Measurements from ENCODE around the gene SH3RF3.

The SH3RF3 gene

DNA sequence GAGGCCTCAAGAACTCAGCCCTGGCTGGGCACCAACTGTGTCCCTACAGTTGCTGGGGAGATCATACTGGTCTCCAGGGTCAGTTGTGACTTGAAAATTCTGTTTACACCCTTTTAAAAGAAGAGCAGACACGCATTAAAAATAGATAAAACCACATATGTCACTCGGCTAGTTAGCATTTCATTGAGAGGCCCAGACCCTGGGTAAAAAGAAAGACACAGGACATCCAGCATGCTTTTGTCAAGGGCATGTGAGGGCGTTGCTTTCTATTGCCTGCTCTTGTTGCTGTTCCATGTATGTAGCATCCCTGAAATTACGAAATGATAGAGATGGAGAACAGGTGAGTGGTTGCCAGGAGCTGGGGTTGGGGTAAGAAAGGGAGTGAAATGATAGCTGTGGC is 390.5 kb downstream of the SH3RF3 start:
- WGBS (ENCODE audit: extremely low coverage, insufficient coverage, insufficient read length): no CpG with 5 or more reads among the region's 4 CpGs
- Histone ChIP-seq H3K4ac (ENCODE audit: low read depth, low read length) (no peak overlapping the region), H3K27me3 (ENCODE audit: insufficient read depth, low read length) (no peaks in the 10 kb centered on the region), H3K18ac (ENCODE audit: low read length) (no peak overlapping the region), H2AK5ac (ENCODE audit: low read length) (no peak overlapping the region), H4K91ac (ENCODE audit: low read depth, low read length) (no peak overlapping the region), H4K12ac (ENCODE audit: low read depth, low read length) (no peak overlapping the region), H3K23ac (ENCODE audit: low read length) (no peak overlapping the region), H2AFZ (ENCODE audit: insufficient read depth, low read length, poor library complexity) (no peak overlapping the region), H3K9ac (ENCODE audit: low read length) (no peak overlapping the region), H3K4me3 (ENCODE audit: low read depth, low read length) (no peak overlapping the region), H2BK12ac (ENCODE audit: low read length) (no peak overlapping the region), H2BK120ac (ENCODE audit: insufficient read depth, low read length, poor library complexity) (no peak overlapping the region), H3K36me3 (ENCODE audit: control insufficient read depth in 1 of 2, insufficient read depth in 2 of 2, low read length in 2 of 2) (no peaks in the 10 kb centered on the region), H3K9me3 (ENCODE audit: insufficient read depth, low read depth, low read length) (no peaks in the 10 kb centered on the region), H3K4me1 (ENCODE audit: control insufficient read depth in 1 of 2, insufficient read depth in 2 of 2, low read length in 2 of 2) (peaks cover 0 to 1% of the 10 kb centered on the region in 2 experiments), H3K4me2 (ENCODE audit: low read length) (no peak overlapping the region), H4K8ac (ENCODE audit: low read depth, low read length) (no peak overlapping the region), H3K14ac (ENCODE audit: low read length) (no peak overlapping the region), H3K79me2 (ENCODE audit: control insufficient read depth, insufficient read depth, low read length, poor library complexity) (no peaks in the 10 kb centered on the region), H3K27ac (ENCODE audit: low read depth, low read length) (no peak overlapping the region), H3K79me1 (ENCODE audit: low read length) (peaks cover 1% of the 10 kb centered on the region), H2BK5ac (ENCODE audit: low read depth, low read length, poor library complexity) (no peak overlapping the region)
- no peak for DNase-seq

DNA sequence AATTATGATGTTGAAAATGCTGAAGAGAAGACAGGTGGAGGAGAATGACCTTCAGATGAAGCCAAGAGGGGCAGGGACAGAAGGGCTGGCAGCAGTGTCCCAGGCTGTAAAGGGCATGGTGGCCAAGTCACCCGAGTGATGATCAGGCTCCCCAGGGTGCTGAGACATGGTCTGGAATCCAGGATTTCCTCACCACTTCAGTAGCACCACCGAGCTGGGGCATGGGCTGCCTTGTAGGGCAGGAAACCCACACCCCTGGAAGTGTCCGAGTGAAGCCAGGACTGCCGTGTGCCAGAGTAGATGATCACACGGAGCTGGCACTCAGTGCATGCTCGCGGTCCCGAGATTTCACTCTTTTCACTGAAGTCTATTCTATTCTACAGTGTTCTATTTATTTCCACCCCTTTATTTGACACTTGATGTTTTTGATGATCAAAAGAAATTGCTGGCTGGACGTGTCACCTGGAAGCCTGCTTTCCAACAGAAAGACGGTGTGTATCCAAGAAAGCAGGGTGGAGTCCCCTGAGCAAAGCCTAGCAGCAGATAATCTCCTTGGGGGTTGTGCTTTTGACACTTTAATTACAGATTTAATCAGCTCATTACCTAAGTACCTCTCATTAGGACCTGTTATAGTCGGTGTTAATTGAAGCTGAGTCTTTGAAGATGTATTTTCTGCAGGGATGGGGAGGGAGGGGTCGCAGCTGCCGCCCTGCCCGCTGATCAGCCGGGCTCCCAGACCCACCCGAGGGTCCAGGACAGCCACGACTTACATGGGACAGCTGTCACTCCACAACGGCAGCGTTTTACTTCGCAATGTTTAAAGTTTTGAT is 392.4 kb downstream of the SH3RF3 start:
- Histone ChIP-seq H3K14ac (ENCODE audit: low read length) (no peak overlapping the region), H3K36me3 (ENCODE audit: control insufficient read depth in 1 of 2, insufficient read depth in 2 of 2, low read length in 2 of 2) (no peaks in the 10 kb centered on the region), H3K27ac (ENCODE audit: low read depth, low read length) (no peak overlapping the region), H3K4ac (ENCODE audit: low read depth, low read length) (no peak overlapping the region), H2AK5ac (ENCODE audit: low read length) (no peak overlapping the region), H2AFZ (ENCODE audit: insufficient read depth, low read length, poor library complexity) (no peak overlapping the region), H2BK120ac (ENCODE audit: insufficient read depth, low read length, poor library complexity) (no peak overlapping the region), H3K9ac (ENCODE audit: low read length) (no peak overlapping the region), H3K23ac (ENCODE audit: low read length) (no peak overlapping the region), H3K4me2 (ENCODE audit: low read length) (no peak overlapping the region), H3K4me3 (ENCODE audit: low read depth, low read length) (no peak overlapping the region), H4K12ac (ENCODE audit: low read depth, low read length) (no peak overlapping the region), H4K91ac (ENCODE audit: low read depth, low read length) (no peak overlapping the region), H3K4me1 (ENCODE audit: control insufficient read depth in 1 of 2, insufficient read depth in 2 of 2, low read length in 2 of 2) (no peaks in the 10 kb centered on the region), H2BK12ac (ENCODE audit: low read length) (no peak overlapping the region), H3K9me3 (ENCODE audit: insufficient read depth, low read depth, low read length) (no peaks in the 10 kb centered on the region), H3K79me2 (ENCODE audit: control insufficient read depth, insufficient read depth, low read length, poor library complexity) (no peaks in the 10 kb centered on the region), H3K18ac (ENCODE audit: low read length) (no peak overlapping the region), H2BK5ac (ENCODE audit: low read depth, low read length, poor library complexity) (no peak overlapping the region), H3K79me1 (ENCODE audit: low read length) (no peaks in the 10 kb centered on the region), H4K8ac (ENCODE audit: low read depth, low read length) (no peak overlapping the region), H3K27me3 (ENCODE audit: insufficient read depth, low read length) (no peaks in the 10 kb centered on the region)
- DNase-seq: no peak
- no CpG with 5 or more reads among the region's 20 CpGs for WGBS (ENCODE audit: extremely low coverage, insufficient coverage, insufficient read length)

DNA sequence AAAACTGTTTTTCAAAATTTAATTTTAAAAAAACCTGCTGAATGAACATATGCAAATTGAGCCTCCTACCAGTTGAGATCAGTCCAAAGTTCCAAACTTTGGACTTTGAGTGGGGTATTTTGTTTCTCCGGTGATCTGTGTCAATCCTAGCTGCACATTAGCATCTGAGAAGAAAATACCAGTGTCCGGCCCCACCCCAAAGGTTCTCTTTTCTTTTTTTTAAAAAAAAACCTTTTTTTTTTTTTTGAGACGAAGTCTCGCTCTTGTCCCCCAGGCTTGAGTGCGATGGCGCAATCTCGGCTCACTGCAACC is 393.0 kb downstream of the SH3RF3 start:
- H4K12ac ChIP-seq (ENCODE audit: low read depth, low read length): no peak overlapping the region
- H3K27ac ChIP-seq (ENCODE audit: low read depth, low read length): no peak overlapping the region
- no peak overlapping the region for H2AK5ac ChIP-seq (ENCODE audit: low read length)
- no peak overlapping the region for H3K18ac ChIP-seq (ENCODE audit: low read length)
- no peaks in the 10 kb centered on the region for H3K9me3 ChIP-seq (ENCODE audit: insufficient read depth, low read depth, low read length)
- H3K9ac ChIP-seq (ENCODE audit: low read length): no peak overlapping the region
- no peak overlapping the region for H3K4me2 ChIP-seq (ENCODE audit: low read length)
- no peak overlapping the region for H3K4ac ChIP-seq (ENCODE audit: low read depth, low read length)
- H3K27me3 ChIP-seq (ENCODE audit: insufficient read depth, low read length): no peaks in the 10 kb centered on the region
- peaks cover 1% of the 10 kb centered on the region in 2 experiments for H3K4me1 ChIP-seq (ENCODE audit: control insufficient read depth in 1 of 2, insufficient read depth in 2 of 2, low read length in 2 of 2)
- H2BK12ac ChIP-seq (ENCODE audit: low read length): no peak overlapping the region
- no peaks in the 10 kb centered on the region for H3K79me2 ChIP-seq (ENCODE audit: control insufficient read depth, insufficient read depth, low read length, poor library complexity)
- no peaks in the 10 kb centered on the region for H3K36me3 ChIP-seq (ENCODE audit: control insufficient read depth in 1 of 2, insufficient read depth in 2 of 2, low read length in 2 of 2)
- H2BK5ac ChIP-seq (ENCODE audit: low read depth, low read length, poor library complexity): no peak overlapping the region
- DNase-seq: no peak
- no peak overlapping the region for H2AFZ ChIP-seq (ENCODE audit: insufficient read depth, low read length, poor library complexity)
- H3K4me3 ChIP-seq (ENCODE audit: low read depth, low read length): no peak overlapping the region
- no CpG with 5 or more reads among the region's 7 CpGs for WGBS (ENCODE audit: extremely low coverage, insufficient coverage, insufficient read length)
- no peak overlapping the region for H3K14ac ChIP-seq (ENCODE audit: low read length)
- H3K23ac ChIP-seq (ENCODE audit: low read length): no peak overlapping the region
- no peak overlapping the region for H4K8ac ChIP-seq (ENCODE audit: low read depth, low read length)
- H3K79me1 ChIP-seq (ENCODE audit: low read length): no peaks in the 10 kb centered on the region
- no peak overlapping the region for H2BK120ac ChIP-seq (ENCODE audit: insufficient read depth, low read length, poor library complexity)
- H4K91ac ChIP-seq (ENCODE audit: low read depth, low read length): no peak overlapping the region

DNA sequence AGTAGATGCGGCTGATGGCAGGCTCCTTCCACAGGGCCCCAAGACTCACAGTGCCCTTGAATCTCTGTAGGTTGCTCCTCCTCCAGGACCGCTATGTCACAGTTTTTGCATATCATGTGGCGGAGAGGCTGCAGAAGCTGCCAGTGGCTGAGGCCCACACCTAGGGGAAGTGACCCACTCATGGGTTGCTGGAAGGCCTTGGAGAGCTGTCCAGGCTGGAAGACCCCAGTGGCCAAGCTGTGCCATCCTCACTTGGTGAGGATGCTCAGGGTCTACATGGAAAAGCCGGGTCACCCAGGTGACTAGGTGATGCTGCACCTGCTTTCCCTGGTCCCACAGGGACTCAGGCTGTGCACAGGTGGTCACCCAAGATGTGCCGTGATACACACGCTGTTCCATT is 394.1 kb downstream of the SH3RF3 start:
- Histone ChIP-seq H3K4me3 (ENCODE audit: low read depth, low read length) (no peak overlapping the region), H3K79me2 (ENCODE audit: control insufficient read depth, insufficient read depth, low read length, poor library complexity) (no peaks in the 10 kb centered on the region), H3K14ac (ENCODE audit: low read length) (no peak overlapping the region), H3K4ac (ENCODE audit: low read depth, low read length) (no peak overlapping the region), H2BK5ac (ENCODE audit: low read depth, low read length, poor library complexity) (no peak overlapping the region), H2BK12ac (ENCODE audit: low read length) (no peak overlapping the region), H3K27ac (ENCODE audit: low read depth, low read length) (no peak overlapping the region), H3K9ac (ENCODE audit: low read length) (no peak overlapping the region), H4K12ac (ENCODE audit: low read depth, low read length) (no peak overlapping the region), H2BK120ac (ENCODE audit: insufficient read depth, low read length, poor library complexity) (no peak overlapping the region), H2AFZ (ENCODE audit: insufficient read depth, low read length, poor library complexity) (no peak overlapping the region), H3K36me3 (ENCODE audit: control insufficient read depth in 1 of 2, insufficient read depth in 2 of 2, low read length in 2 of 2) (no peaks in the 10 kb centered on the region), H3K4me2 (ENCODE audit: low read length) (no peak overlapping the region), H3K27me3 (ENCODE audit: insufficient read depth, low read length) (no peaks in the 10 kb centered on the region), H2AK5ac (ENCODE audit: low read length) (no peak overlapping the region), H3K23ac (ENCODE audit: low read length) (no peak overlapping the region), H3K18ac (ENCODE audit: low read length) (no peak overlapping the region), H4K8ac (ENCODE audit: low read depth, low read length) (no peak overlapping the region), H3K79me1 (ENCODE audit: low read length) (no peaks in the 10 kb centered on the region), H3K9me3 (ENCODE audit: insufficient read depth, low read depth, low read length) (no peaks in the 10 kb centered on the region), H4K91ac (ENCODE audit: low read depth, low read length) (no peak overlapping the region), H3K4me1 (ENCODE audit: control insufficient read depth in 1 of 2, insufficient read depth in 2 of 2, low read length in 2 of 2) (peaks cover 6 to 7% of the 10 kb centered on the region in 2 experiments)
- DNase-seq: no peak
- no CpG with 5 or more reads among the region's 6 CpGs for WGBS (ENCODE audit: extremely low coverage, insufficient coverage, insufficient read length)

All from trophoblast cell (in vitro differentiated cells and primary cell).